Pancreas (tissue), 10 donors: Measurements from ENCODE around the gene MORN5. TPM values are rescaled to one million over a fixed set of nuclear protein-coding genes. Genes with fewer than 3 reads are reported as not detected.

Experiments
- ATAC-seq, 4 donors: fragments of 200-7000 bp; cut with Tn5 transposase; one replicate each; pipeline versions ENCODE4 v1.8.0 to v1.9.1; 2020; ENCODE audit warnings: mild to moderate bottlenecking in 4 of 4, moderate library complexity in 4 of 4
- DNase-seq, 6 donors: peaks; one replicate each; pipeline ENCODE4 v3.0.0-alpha.2; 2020
- FAIRE-seq: peaks from 2 replicates; lab custom pipeline; 2012; peaks lifted over from hg19 to GRCh38; lab: Jason Lieb, UNC
- H3K27ac ChIP-seq, 4 donors: fragments of 200-600 bp; sonication (generic); 1 replicate in 3 of 4; 2 replicates in 1 of 4; pipeline versions ENCODE4 v1.5.0 to v1.8.0; 2020
- H3K27me3 ChIP-seq, 4 donors: fragments of 200-600 bp; one replicate each; pipeline ENCODE4 v1.8.0; 2021
- H3K36me3 ChIP-seq, 3 donors: fragments of 200-600 bp; sonication (generic) in 1 of 3; one replicate each; pipeline versions ENCODE4 v1.5.0 to v1.8.0; 2020 to 2021
- H3K4me1 ChIP-seq, 3 donors: fragments of 200-600 bp; one replicate each; pipeline ENCODE4 v1.8.0; 2021
- H3K4me3 ChIP-seq, 4 donors: fragments of 200-600 bp; sonication (generic) in 2 of 4; one replicate each; pipeline versions ENCODE4 v1.5.0 to v1.8.0; 2020 to 2021
- H3K9me3 ChIP-seq, 4 donors: fragments of 200-600 bp; one replicate each; pipeline ENCODE4 v1.8.0; 2021
- WGBS, 2 donors: extraction: QIAGEN DNeasy Blood & Tissue Kit; methylation state at CpG; one replicate each; pipeline ENCODE4 v1.1.7; 2013; 5-methylcytosine and 5-hydroxymethylcytosine counted together
- intact Hi-C, 3 donors: fragments of 100-400 bp; cut with DNase I; formaldehyde crosslinking; loops; one replicate each; pipeline versions ENCODE4 v1.11.1 to v1.14.2; 2022
- polyA plus RNA-seq, 2 donors: library from polyadenylated mRNA; stranded (reverse); fragments of 200-250 nt; gene quantifications; one replicate each; pipeline ENCODE4 v1.2.3, GENCODE V29; 2013
- total RNA-seq, 6 donors: library from RNA; stranded (reverse); fragmentation: NEBNext Ultra II Directional in 4 of 6; extraction: Animal tissue kit (Norgen Biotek cat#: 25700) in 4 of 6; gene quantifications; one replicate each; pipeline versions ENCODE4 v1.2.1 to v1.2.4, GENCODE V29; 2021 to 2023
- TF ChIP-seq, protein P1 (sequence below), 4 donors: fragments of 200-600 bp; sonication (generic) in 3 of 4; IDR thresholded peaks; one replicate each; pipeline versions ENCODE4 v1.5.0 to v1.8.0; 2021; ENCODE audit warnings: antibody characterized with exemption in 4 of 4
- donor health status: healthy with polysubstance abuse.
- donor health status: DM: no; HTN: no; CAD: no; lungs with moderate emphysema.
- donor health status: DM: no; HTN: no; CAD: no.
- donor health status: control.
- donor health status: control.
- donor health status: Bipolar disorder and iron deficiency.
- donor health status: DM: yes; HTN: yes; CAD: no.
- donor health status: DM: no; HTN: no; CAD: no.
- donor health status: DM: no; HTN: no; CAD: no.
- donor health status: DM: yes; HTN: yes; CAD: no.

MORN5 gene
- total and polyA plus RNA-seq, 8 donors: 0.45 to 0.79 (median 0.71) TPM; not detected in 5

DNA sequence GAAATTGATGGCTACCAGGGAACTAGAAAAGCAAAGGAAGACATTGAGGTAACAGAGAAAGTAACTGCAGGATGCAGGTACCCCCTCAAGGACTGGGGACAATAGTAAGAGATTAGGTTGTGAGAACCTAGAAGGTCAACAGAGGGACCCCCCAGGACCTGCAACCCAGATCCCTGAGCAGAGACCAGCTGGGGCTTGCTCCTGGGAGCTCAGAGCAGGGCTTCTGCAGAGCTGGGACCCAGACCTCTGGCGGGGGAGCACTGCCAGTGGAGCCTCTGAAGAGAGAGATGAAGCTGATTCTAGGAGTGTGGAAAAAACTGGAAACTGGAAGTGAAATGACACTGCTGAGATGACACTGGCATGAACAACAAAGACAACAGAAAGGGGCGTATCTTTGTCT is 17.2 kb downstream of the MORN5 start:
- intact Hi-C loops: no loop called here

DNA sequence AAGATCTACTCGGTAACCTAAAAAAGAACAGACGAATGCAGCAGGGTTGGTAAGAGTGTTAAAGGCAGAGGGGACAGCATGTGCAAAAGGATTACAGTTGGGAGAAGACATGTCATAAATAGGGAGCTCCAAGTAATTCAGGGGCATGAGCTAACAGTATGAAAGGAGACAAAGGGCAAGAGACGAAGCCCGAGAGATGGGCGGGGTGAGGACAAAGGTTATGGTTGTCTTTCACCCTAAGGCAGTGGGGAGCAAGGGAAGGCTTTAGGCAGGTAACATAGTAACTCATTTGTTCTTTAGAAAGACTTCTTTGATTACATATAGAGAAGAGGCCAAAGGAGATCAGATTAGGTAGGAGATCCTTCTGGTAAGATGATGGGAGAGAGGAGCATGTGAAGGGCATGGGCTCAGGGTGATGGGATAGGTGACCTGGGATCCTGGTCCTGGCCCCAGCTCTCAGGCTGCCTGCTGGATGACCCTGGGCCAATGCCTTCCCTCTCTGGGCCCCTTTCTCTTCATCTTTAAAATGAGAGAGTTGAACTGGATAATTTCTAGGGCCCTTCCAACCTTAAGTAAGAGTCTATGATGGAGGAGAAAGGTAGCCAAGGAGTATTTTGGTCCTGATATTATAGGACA is 19.5 kb downstream of the MORN5 start:
- Histone ChIP-seq H3K9me3 (no peaks in the 10 kb centered on the region), H3K27ac (no peak overlapping the region), H3K4me3 (no peak overlapping the region), H3K4me1 (no peaks in the 10 kb centered on the region), H3K27me3 (no peaks in the 10 kb centered on the region), H3K36me3 (no peaks in the 10 kb centered on the region)
- TF ChIP-seq, protein P1, sequence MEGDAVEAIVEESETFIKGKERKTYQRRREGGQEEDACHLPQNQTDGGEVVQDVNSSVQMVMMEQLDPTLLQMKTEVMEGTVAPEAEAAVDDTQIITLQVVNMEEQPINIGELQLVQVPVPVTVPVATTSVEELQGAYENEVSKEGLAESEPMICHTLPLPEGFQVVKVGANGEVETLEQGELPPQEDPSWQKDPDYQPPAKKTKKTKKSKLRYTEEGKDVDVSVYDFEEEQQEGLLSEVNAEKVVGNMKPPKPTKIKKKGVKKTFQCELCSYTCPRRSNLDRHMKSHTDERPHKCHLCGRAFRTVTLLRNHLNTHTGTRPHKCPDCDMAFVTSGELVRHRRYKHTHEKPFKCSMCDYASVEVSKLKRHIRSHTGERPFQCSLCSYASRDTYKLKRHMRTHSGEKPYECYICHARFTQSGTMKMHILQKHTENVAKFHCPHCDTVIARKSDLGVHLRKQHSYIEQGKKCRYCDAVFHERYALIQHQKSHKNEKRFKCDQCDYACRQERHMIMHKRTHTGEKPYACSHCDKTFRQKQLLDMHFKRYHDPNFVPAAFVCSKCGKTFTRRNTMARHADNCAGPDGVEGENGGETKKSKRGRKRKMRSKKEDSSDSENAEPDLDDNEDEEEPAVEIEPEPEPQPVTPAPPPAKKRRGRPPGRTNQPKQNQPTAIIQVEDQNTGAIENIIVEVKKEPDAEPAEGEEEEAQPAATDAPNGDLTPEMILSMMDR (IDR thresholded peaks at IDR 0.05): no peak
- DNase-seq: no peak
- 64 to 66% methylated on average over 5 of the region's 5 CpGs for WGBS, 2 donors
- intact Hi-C loops: no loop called here
- no peak for FAIRE-seq
- no peak for ATAC-seq

More for the DNA sequence above, 17.2 kb downstream of the MORN5 start:
- H3K27ac ChIP-seq: no peak overlapping the region
- ATAC-seq (no peak), FAIRE-seq (no peak), DNase-seq (no peak)
- H3K4me1 ChIP-seq: no peaks in the 10 kb centered on the region
- no peaks in the 10 kb centered on the region for H3K27me3 ChIP-seq
- H3K36me3 ChIP-seq: no peaks in the 10 kb centered on the region
- WGBS, 2 donors: 72 to 86% methylated on average over 2 of the region's 2 CpGs
- TF ChIP-seq, protein P1 (IDR thresholded peaks at IDR 0.05): no peak
- no peak overlapping the region for H3K4me3 ChIP-seq
- no peaks in the 10 kb centered on the region for H3K9me3 ChIP-seq

DNA sequence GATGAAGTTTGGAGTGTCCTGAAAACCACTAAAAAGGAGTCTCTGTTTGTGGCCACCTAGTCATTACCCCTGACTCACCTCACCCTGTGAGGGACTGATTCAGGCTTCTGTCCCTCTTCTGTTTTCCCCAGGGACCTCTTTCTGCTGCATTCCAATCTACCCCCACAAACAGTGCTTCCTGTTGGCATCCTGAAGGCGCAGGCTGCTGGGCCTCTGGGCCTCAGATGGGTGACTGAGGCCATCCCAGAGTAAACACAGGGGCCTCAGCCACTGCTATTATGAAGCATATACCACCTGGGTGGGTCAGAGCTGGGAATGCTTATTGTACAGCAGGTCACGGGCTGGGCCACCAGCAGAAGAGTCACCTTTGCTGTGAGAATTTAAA is 20.0 kb downstream of the MORN5 start:
- no peak for FAIRE-seq

DNA sequence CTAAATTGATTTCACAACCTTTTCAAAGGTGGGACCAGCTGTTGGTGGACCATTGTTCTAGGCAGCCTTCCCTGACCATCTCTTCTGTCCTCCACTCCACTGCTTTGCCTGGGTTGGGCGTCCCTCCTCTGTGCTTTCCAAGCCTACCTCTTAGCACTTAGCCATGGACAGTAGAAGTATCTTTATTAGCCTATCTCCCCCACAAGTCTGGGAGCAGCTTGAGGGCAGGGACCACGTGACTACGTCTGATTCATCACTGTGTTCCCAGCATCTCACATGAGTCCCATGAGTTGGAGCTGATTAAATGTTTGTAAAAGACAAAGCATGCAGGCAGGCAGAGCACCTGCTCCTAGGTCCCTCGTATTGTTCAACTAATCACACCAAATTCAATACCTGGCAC is 20.9 kb downstream of the MORN5 start:
- no peak for ATAC-seq
- Histone ChIP-seq H3K36me3 (no peaks in the 10 kb centered on the region), H3K27ac (no peak overlapping the region), H3K4me1 (no peaks in the 10 kb centered on the region), H3K4me3 (no peak overlapping the region), H3K9me3 (no peaks in the 10 kb centered on the region), H3K27me3 (no peaks in the 10 kb centered on the region)
- 47 to 52% methylated on average over 4 of the region's 4 CpGs for WGBS, 2 donors
- FAIRE-seq: no peak
- intact Hi-C loops: no loop called here
- TF ChIP-seq, protein P1 (IDR thresholded peaks at IDR 0.05): no peak
- no peak for DNase-seq

More for the DNA sequence above, 20.0 kb downstream of the MORN5 start:
- no peak overlapping the region for H3K4me3 ChIP-seq
- WGBS, 2 donors: 75 to 85% methylated on average over 2 of the region's 2 CpGs
- H3K27me3 ChIP-seq: no peaks in the 10 kb centered on the region
- TF ChIP-seq, protein P1 (IDR thresholded peaks at IDR 0.05): no peak
- intact Hi-C loops: no loop called here
- ATAC-seq (no peak), DNase-seq (no peak)
- no peaks in the 10 kb centered on the region for H3K9me3 ChIP-seq
- H3K4me1 ChIP-seq: no peaks in the 10 kb centered on the region
- no peak overlapping the region for H3K27ac ChIP-seq
- H3K36me3 ChIP-seq: no peaks in the 10 kb centered on the region

DNA sequence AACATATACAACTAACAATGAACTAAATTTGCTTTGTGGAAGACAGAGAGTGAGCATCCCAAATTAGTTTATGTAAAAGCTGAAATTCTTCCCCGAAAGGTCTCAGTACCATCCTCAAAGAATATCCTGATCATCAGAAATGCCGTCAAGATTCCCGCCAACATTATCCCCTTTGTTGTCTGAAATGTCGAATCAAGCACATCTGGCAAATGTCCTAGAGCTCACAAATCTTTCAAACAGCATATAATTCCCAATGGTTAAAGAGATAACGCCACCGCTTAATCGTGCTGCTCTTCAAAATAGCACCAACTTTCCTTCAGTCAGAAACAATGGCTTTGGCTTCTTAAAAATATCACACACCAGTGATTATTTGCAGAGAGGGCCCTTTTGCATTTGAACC is 23.8 kb downstream of the MORN5 start:
- Histone ChIP-seq H3K9me3 (no peaks in the 10 kb centered on the region), H3K4me1 (no peaks in the 10 kb centered on the region), H3K27me3 (no peaks in the 10 kb centered on the region), H3K27ac (no peak overlapping the region), H3K36me3 (no peaks in the 10 kb centered on the region), H3K4me3 (no peak overlapping the region)
- 65 to 73% methylated on average over 7 of the region's 7 CpGs for WGBS, 2 donors
- FAIRE-seq (no peak), DNase-seq (no peak), ATAC-seq (no peak)
- intact Hi-C loops: no loop called here
- TF ChIP-seq, protein P1 (IDR thresholded peaks at IDR 0.05): no peak
